HG02571 (cell line): Measurements from ENCODE around the gene LRRC37B.
"Not testable (repeated sequence)": the region's sequence is repeated elsewhere in the genome, so short reads cannot be mapped to it uniquely, and the experiment has no call there.

ENCODE experiments used
- ATAC-seq: cut with Tn5 transposase; IDR thresholded peaks from one replicate; pipeline ENCODE4 v1.9.1; 2021; ENCODE audit warnings: mild to moderate bottlenecking, moderate library complexity; ENCODE audit not compliant: unreplicated experiment

The LRRC37B gene

GRCh38 chr17:32041306-32041875 lies 34.2 kb downstream of the LRRC37B start:
- not testable (repeated sequence) for ATAC-seq

GRCh38 chr17:32042266-32042665 lies 35.1 kb downstream of the LRRC37B start:
- ATAC-seq: not testable (repeated sequence)

- ATAC-seq: not testable (repeated sequence)
Measured at GRCh38 chr17:32045611-32046010, 38.4 kb downstream of the LRRC37B start.

- ATAC-seq: not testable (repeated sequence)
Measured at GRCh38 chr17:32047663-32048062, 40.5 kb downstream of the LRRC37B start.

- not testable (repeated sequence) for ATAC-seq
Measured at GRCh38 chr17:32054985-32055384, 47.8 kb downstream of the LRRC37B start.

GRCh38 chr17:32055425-32055824 lies 48.2 kb downstream of the LRRC37B start:
- ATAC-seq: not testable (repeated sequence)

- not testable (repeated sequence) for ATAC-seq
Measured at GRCh38 chr17:32056500-32056899, 49.3 kb downstream of the LRRC37B start.

- ATAC-seq: not testable (repeated sequence)
Measured at GRCh38 chr17:32057460-32058105, 50.4 kb downstream of the LRRC37B start.

GRCh38 chr17:32060695-32061094 lies 53.5 kb downstream of the LRRC37B start:
- not testable (repeated sequence) for ATAC-seq

GRCh38 chr17:32061840-32062239 lies 54.7 kb downstream of the LRRC37B start:
- ATAC-seq: not testable (repeated sequence)

- ATAC-seq: not testable (repeated sequence)
Measured at GRCh38 chr17:32064091-32064490, 56.9 kb downstream of the LRRC37B start.

- not testable (repeated sequence) for ATAC-seq
Measured at GRCh38 chr17:32066123-32066680, 59.0 kb downstream of the LRRC37B start.

GRCh38 chr17:32066863-32067642 lies 59.9 kb downstream of the LRRC37B start:
- peak; percentile 56 for ATAC-seq

GRCh38 chr17:32069067-32069466 lies 61.9 kb downstream of the LRRC37B start:
- ATAC-seq: not testable (repeated sequence)

- not testable (repeated sequence) for ATAC-seq
Measured at GRCh38 chr17:32071961-32072360, 64.8 kb downstream of the LRRC37B start.

GRCh38 chr17:32073131-32073530 lies 65.9 kb downstream of the LRRC37B start:
- ATAC-seq: not testable (repeated sequence)

GRCh38 chr17:32079753-32080152 lies 72.6 kb downstream of the LRRC37B start:
- ATAC-seq: peak; percentile 71

GRCh38 chr17:32083550-32083979 lies 76.4 kb downstream of the LRRC37B start:
- ATAC-seq: not testable (repeated sequence)

GRCh38 chr17:32084003-32084941 lies 77.1 kb downstream of the LRRC37B start:
- ATAC-seq: not testable (repeated sequence)
